ENCODE results near the gene C1orf35.

C1orf35 gene

DNA sequence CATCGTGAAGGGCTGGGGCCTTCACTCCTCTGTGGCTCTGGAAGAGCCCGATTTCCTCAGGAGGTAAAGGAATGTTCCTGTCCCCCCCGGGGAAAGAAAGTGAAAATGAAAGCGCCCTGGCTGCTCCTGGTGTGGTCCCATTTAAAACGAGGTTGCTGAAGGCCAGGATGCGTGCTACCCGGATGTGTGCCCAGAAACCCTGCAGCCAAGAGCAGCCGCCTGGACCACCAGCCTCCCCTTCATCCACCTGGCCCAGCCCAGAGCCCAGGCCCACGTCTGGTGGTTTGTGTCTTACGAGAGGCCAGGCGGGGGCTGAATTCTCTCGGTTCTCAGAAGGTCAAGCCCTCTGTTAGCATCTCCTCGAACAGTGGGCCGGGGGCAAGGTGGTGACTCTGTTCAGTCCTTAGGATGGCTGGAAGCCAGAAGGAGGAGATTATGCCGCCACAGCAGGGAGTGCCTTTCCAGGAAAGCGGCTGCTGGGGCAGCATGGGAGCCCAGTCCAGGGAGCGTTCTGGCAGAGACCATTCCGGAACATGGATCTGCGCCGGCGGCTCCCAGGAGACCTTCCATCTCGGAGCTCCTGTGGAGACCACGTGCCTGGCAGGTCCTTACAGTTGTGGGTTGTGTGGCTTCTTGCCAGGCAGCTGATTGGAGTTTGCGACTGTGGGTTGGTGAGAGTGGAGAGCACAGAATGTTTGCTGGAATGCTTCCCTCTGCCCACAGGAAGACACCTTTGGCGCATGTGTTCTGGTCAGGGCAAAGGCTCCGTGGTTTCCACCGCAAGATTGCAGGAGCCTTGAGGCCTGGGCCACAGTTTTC lies 38.3 kb upstream of the C1orf35 start:
- Histone ChIP-seq H3K27ac (ENCODE audit: low read length) (no peak overlapping the region), H3K9me3 (ENCODE audit: control insufficient read depth, insufficient read depth, low read length) (no peaks in the 10 kb centered on the region), H3K4me3 (ENCODE audit: low read length) (peak overlapping the region; percentile 91; the same call in 1 of the 2 replicates), H3K27me3 (ENCODE audit: control insufficient read depth, insufficient read depth, low read length) (no peaks in the 10 kb centered on the region), H3K4me1 (ENCODE audit: control insufficient read depth, insufficient read depth, low read length) (no peaks in the 10 kb centered on the region; the same call in 1 of the 2 replicates), H3K36me3 (ENCODE audit: control insufficient read depth, insufficient read depth, low read length) (no peaks in the 10 kb centered on the region; the same call in 1 of the 2 replicates)
- WGBS (ENCODE audit: insufficient coverage, insufficient read length): no CpG with 5 or more reads among the region's 27 CpGs
- DNase-seq (ENCODE audit: low read depth, low spot score): no peak

DNA sequence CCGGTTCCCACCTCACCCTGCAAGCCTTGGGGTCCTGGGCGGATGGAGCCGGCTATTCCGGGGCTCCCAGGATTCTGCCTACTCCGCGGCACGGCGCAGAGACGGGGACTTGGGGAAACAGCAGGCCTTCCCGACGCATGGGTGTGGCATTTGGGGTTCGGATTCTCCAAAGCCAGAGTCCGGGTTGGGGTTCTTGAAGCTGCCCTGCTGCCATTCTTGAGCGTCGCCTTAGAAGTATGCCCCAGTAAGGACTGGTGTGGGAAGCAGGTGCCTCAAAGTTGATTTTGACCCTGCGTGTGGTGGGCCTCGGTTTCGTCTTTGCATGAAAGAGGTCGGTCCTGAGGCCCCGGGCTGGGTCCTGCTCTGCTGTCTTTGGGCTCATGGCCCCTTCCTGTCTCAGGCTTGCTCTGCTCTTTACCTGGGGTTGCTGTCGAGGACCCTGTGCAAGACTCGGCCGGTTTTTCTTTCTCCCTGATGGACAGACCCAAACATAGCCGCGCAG lies 37.6 kb upstream of the C1orf35 start:
- no peaks in the 10 kb centered on the region for H3K9me3 ChIP-seq (ENCODE audit: control insufficient read depth, insufficient read depth, low read length)
- no peak overlapping the region for H3K27ac ChIP-seq (ENCODE audit: low read length)
- H3K4me3 ChIP-seq (ENCODE audit: low read length): peak overlapping the region; percentile 91
- no peaks in the 10 kb centered on the region for H3K27me3 ChIP-seq (ENCODE audit: control insufficient read depth, insufficient read depth, low read length)
- no peaks in the 10 kb centered on the region; the same call in 1 of the 2 replicates for H3K4me1 ChIP-seq (ENCODE audit: control insufficient read depth, insufficient read depth, low read length)
- DNase-seq (ENCODE audit: low read depth, low spot score): no peak
- no peaks in the 10 kb centered on the region; the same call in 1 of the 2 replicates for H3K36me3 ChIP-seq (ENCODE audit: control insufficient read depth, insufficient read depth, low read length)
- WGBS (ENCODE audit: insufficient coverage, insufficient read length): no CpG with 5 or more reads among the region's 25 CpGs

DNA sequence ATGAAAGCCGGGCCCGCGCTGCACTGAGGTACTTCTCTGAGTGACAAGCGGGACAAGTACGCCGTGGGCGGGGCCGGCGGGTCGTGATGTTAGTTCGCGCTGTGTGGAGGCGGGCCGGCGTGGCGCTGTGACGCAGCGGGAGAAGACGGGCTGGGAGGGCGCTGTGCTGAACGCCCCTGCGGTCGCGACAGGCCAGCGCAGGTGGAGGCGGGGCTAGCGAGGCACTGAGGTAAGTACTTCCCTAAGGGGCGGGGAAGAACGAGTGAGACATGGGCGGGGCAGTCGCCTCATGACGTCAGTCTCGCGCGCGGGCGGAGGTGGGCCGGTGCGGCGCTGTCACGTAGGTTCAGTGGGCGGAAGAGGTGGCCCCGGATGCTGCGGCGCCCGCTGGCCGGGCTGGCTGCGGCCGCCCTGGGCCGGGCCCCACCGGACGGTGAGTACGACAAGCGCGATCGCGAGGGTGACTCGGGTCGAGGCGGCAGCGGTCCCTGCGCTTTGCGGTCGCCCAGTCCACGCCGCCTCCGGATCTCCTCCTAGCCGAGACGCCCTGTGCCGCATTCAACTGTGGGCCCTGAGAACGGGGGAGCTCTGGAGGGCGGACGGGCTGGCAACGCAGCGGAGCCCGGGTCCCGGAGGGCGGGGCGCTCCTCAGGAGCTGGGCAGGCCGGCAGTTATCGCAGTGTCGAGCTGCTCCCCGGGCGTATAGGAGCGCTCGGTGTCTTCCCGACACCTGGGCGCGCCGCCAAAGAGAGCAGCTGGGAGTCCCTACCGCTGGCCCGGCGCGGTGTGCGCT lies 37.0 kb upstream of the C1orf35 start, which contains the start of gene GUK1:
GUK1 (plus strand) TSS at position 349 of the 793 bp plus-strand sequence; CDS start at position 373, 24 bp downstream.
- peak; percentile 97 for DNase-seq (ENCODE audit: low read depth, low spot score)
- H3K27ac ChIP-seq (ENCODE audit: low read length): no peak within 1 kb of the TSS
- no peaks in the 10 kb centered on the region for H3K27me3 ChIP-seq (ENCODE audit: control insufficient read depth, insufficient read depth, low read length)
- no peaks in the 10 kb centered on the region; the same call in 1 of the 2 replicates for H3K36me3 ChIP-seq (ENCODE audit: control insufficient read depth, insufficient read depth, low read length)
- H3K9me3 ChIP-seq (ENCODE audit: control insufficient read depth, insufficient read depth, low read length): no peaks in the 10 kb centered on the region
- H3K4me1 ChIP-seq (ENCODE audit: control insufficient read depth, insufficient read depth, low read length): no peaks in the 10 kb centered on the region; the same call in 1 of the 2 replicates
- peak within 1 kb of the TSS; percentile 91 for H3K4me3 ChIP-seq (ENCODE audit: low read length)
- no CpG with 5 or more reads among the region's 95 CpGs for WGBS (ENCODE audit: insufficient coverage, insufficient read length)

DNA sequence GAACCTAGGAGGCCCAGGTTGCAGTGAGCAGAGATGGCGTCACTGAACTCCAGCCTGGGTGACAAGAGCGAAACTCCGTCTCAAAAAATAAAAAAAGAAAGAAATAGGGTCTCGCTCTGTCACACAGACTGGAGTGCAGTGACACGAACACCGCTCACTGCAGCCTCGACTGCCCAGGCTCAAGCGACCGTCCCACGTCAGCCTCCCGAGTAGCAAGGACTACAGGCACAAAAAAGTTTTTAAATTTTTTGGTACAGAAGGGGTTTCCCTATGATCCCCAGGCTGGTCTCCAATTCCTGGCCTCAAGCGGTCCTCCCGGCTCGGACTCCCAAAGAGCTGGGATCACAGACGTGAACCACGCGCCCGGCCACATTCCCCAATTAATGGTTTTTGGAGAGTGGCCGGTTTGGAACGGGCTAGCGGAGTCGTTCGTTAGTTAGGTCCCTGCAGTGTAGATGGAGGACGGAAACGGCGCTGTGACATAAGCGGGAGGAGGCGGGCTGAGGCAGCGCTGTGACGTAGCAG lies 36.3 kb upstream of the C1orf35 start:
- no peaks in the 10 kb centered on the region for H3K27me3 ChIP-seq (ENCODE audit: control insufficient read depth, insufficient read depth, low read length)
- DNase-seq (ENCODE audit: low read depth, low spot score): no peak
- no peaks in the 10 kb centered on the region; the same call in 1 of the 2 replicates for H3K36me3 ChIP-seq (ENCODE audit: control insufficient read depth, insufficient read depth, low read length)
- no peak overlapping the region for H3K27ac ChIP-seq (ENCODE audit: low read length)
- H3K4me1 ChIP-seq (ENCODE audit: control insufficient read depth, insufficient read depth, low read length): no peaks in the 10 kb centered on the region; the same call in 1 of the 2 replicates
- H3K9me3 ChIP-seq (ENCODE audit: control insufficient read depth, insufficient read depth, low read length): no peaks in the 10 kb centered on the region
- WGBS (ENCODE audit: insufficient coverage, insufficient read length): no CpG with 5 or more reads among the region's 30 CpGs
- H3K4me3 ChIP-seq (ENCODE audit: low read length): peak overlapping the region; percentile 91; the same call in 1 of the 2 replicates

GRCh38 chr1:228136901-228137300 lies 33.8 kb upstream of the C1orf35 start:
- Histone ChIP-seq H3K9me3 (ENCODE audit: control insufficient read depth, insufficient read depth, low read length) (no peaks in the 10 kb centered on the region), H3K4me1 (ENCODE audit: control insufficient read depth, insufficient read depth, low read length) (no peaks in the 10 kb centered on the region), H3K27me3 (ENCODE audit: control insufficient read depth, insufficient read depth, low read length) (no peaks in the 10 kb centered on the region), H3K36me3 (ENCODE audit: control insufficient read depth, insufficient read depth, low read length) (no peaks in the 10 kb centered on the region; the same call in 1 of the 2 replicates), H3K27ac (ENCODE audit: low read length) (no peak overlapping the region), H3K4me3 (ENCODE audit: low read length) (no peak overlapping the region)
- WGBS (ENCODE audit: insufficient coverage, insufficient read length): no CpG with 5 or more reads among the region's 1 CpG
- DNase-seq (ENCODE audit: low read depth, low spot score): no peak

DNA sequence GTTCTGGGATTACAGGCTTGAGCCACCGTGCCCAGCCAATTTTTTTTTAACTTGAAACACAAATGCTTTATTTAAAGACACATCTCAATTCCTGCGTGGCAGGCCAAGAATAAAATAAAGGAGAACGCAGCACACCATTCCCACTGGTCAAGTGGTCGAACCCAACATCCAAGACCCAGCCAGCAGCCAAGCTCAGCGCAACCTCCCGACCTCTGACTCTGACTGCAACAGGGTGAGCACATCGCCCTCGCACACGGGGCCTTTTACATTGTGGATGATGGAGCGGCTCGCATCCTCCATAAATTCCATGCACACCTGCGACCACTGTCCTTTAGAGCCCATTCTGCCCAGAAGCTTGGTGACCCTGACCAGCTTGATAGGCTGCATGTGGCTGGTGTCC lies 31.5 kb upstream of the C1orf35 start:
- DNase-seq (ENCODE audit: low read depth, low spot score): no peak
- H3K36me3 ChIP-seq (ENCODE audit: control insufficient read depth, insufficient read depth, low read length): no peaks in the 10 kb centered on the region
- H3K9me3 ChIP-seq (ENCODE audit: control insufficient read depth, insufficient read depth, low read length): no peaks in the 10 kb centered on the region
- no peaks in the 10 kb centered on the region for H3K27me3 ChIP-seq (ENCODE audit: control insufficient read depth, insufficient read depth, low read length)
- no CpG with 5 or more reads among the region's 12 CpGs for WGBS (ENCODE audit: insufficient coverage, insufficient read length)
- H3K4me3 ChIP-seq (ENCODE audit: low read length): no peak overlapping the region
- H3K27ac ChIP-seq (ENCODE audit: low read length): no peak overlapping the region
- H3K4me1 ChIP-seq (ENCODE audit: control insufficient read depth, insufficient read depth, low read length): no peaks in the 10 kb centered on the region

GRCh38 chr1:228131766-228132165 lies 28.6 kb upstream of the C1orf35 start:
- DNase-seq (ENCODE audit: low read depth, low spot score): no peak
- no peaks in the 10 kb centered on the region for H3K27me3 ChIP-seq (ENCODE audit: control insufficient read depth, insufficient read depth, low read length)
- no peaks in the 10 kb centered on the region for H3K4me1 ChIP-seq (ENCODE audit: control insufficient read depth, insufficient read depth, low read length)
- no peaks in the 10 kb centered on the region for H3K9me3 ChIP-seq (ENCODE audit: control insufficient read depth, insufficient read depth, low read length)
- no peaks in the 10 kb centered on the region for H3K36me3 ChIP-seq (ENCODE audit: control insufficient read depth, insufficient read depth, low read length)
- WGBS (ENCODE audit: insufficient coverage, insufficient read length): no CpG with 5 or more reads among the region's 2 CpGs
- no peak overlapping the region for H3K27ac ChIP-seq (ENCODE audit: low read length)
- H3K4me3 ChIP-seq (ENCODE audit: low read length): no peak overlapping the region

DNA sequence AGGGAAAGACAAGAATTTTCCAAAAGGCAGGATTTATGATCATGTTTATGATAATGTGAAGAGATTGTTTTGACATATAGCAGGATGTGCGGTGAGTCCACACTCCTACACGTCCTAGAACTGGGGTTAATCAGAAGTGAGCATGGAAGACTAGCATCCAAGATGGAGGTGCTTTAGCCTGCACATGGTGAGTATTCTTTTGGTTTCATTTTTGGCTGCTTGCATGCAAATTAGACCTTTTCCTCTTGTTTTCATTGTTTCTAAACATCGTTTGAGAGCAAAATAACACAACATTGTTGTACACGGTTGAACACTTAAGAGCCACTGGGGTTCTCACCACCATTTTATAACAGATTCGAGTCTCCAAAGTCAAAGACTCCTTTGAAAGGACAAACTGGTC lies 22.1 kb upstream of the C1orf35 start:
- H3K27me3 ChIP-seq (ENCODE audit: control insufficient read depth, insufficient read depth, low read length): no peaks in the 10 kb centered on the region
- H3K36me3 ChIP-seq (ENCODE audit: control insufficient read depth, insufficient read depth, low read length): no peaks in the 10 kb centered on the region
- WGBS (ENCODE audit: insufficient coverage, insufficient read length): no CpG with 5 or more reads among the region's 5 CpGs
- no peaks in the 10 kb centered on the region for H3K4me1 ChIP-seq (ENCODE audit: control insufficient read depth, insufficient read depth, low read length)
- no peaks in the 10 kb centered on the region for H3K9me3 ChIP-seq (ENCODE audit: control insufficient read depth, insufficient read depth, low read length)
- DNase-seq (ENCODE audit: low read depth, low spot score): no peak
- H3K4me3 ChIP-seq (ENCODE audit: low read length): no peak overlapping the region
- H3K27ac ChIP-seq (ENCODE audit: low read length): no peak overlapping the region

GRCh38 chr1:228123505-228123904 lies 20.4 kb upstream of the C1orf35 start:
- Histone ChIP-seq H3K27me3 (ENCODE audit: control insufficient read depth, insufficient read depth, low read length) (no peaks in the 10 kb centered on the region), H3K27ac (ENCODE audit: low read length) (no peak overlapping the region), H3K4me1 (ENCODE audit: control insufficient read depth, insufficient read depth, low read length) (no peaks in the 10 kb centered on the region), H3K4me3 (ENCODE audit: low read length) (no peak overlapping the region), H3K9me3 (ENCODE audit: control insufficient read depth, insufficient read depth, low read length) (no peaks in the 10 kb centered on the region), H3K36me3 (ENCODE audit: control insufficient read depth, insufficient read depth, low read length) (no peaks in the 10 kb centered on the region)
- WGBS (ENCODE audit: insufficient coverage, insufficient read length): no CpG with 5 or more reads among the region's 2 CpGs
- DNase-seq (ENCODE audit: low read depth, low spot score): no peak

DNA sequence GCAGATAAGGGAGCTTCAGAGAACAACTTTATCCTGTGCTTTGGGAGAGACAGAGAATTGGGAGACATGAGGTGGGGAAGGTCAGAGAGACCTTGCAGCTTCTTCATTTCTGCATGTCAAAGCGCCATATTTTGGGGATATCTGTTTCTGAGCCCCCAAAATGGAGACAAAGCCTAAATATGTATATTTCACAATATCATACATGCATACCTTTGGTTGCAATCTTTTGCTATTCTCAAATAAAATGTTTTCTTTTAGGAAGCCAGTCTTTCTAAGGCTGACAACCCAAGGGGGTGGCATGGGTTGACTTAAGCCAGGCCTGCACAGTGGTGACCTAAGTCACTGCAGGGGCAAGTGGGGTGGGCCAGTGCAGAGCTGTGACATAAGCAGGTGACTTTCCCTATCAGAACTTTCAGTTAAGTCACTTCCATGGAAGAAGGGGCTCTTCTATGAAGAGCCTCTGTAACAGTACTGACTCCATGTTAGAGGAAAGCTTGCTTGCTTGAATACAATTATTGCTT lies 19.9 kb upstream of the C1orf35 start:
- H3K4me3 ChIP-seq (ENCODE audit: low read length): no peak overlapping the region
- DNase-seq (ENCODE audit: low read depth, low spot score): no peak
- no peaks in the 10 kb centered on the region for H3K36me3 ChIP-seq (ENCODE audit: control insufficient read depth, insufficient read depth, low read length)
- H3K27me3 ChIP-seq (ENCODE audit: control insufficient read depth, insufficient read depth, low read length): no peaks in the 10 kb centered on the region
- H3K9me3 ChIP-seq (ENCODE audit: control insufficient read depth, insufficient read depth, low read length): no peaks in the 10 kb centered on the region
- H3K27ac ChIP-seq (ENCODE audit: low read length): no peak overlapping the region
- no peaks in the 10 kb centered on the region for H3K4me1 ChIP-seq (ENCODE audit: control insufficient read depth, insufficient read depth, low read length)
- no CpG with 5 or more reads among the region's 1 CpG for WGBS (ENCODE audit: insufficient coverage, insufficient read length)

Data from iPS DF 6.9 (cell line).